ENCODE results near the gene FBXW7. TPM values are rescaled to one million over a fixed set of nuclear protein-coding genes. Genes with fewer than 3 reads are reported as not detected.

The FBXW7 gene
- total RNA-seq, 1 donor from 2014 or later = 59.4 TPM

GRCh38 chr4:152327606-152328453 lies 208.1 kb downstream of the FBXW7 start:
- intact Hi-C loops (cut with micrococcal nuclease) = no loop called here
- ATAC-seq (no peak), DNase-seq (no peak)

- no peak for ATAC-seq
- intact Hi-C loops (cut with micrococcal nuclease) = no loop called here
Measured at GRCh38 chr4:152325831-152326230, 210.1 kb downstream of the FBXW7 start.

DNA sequence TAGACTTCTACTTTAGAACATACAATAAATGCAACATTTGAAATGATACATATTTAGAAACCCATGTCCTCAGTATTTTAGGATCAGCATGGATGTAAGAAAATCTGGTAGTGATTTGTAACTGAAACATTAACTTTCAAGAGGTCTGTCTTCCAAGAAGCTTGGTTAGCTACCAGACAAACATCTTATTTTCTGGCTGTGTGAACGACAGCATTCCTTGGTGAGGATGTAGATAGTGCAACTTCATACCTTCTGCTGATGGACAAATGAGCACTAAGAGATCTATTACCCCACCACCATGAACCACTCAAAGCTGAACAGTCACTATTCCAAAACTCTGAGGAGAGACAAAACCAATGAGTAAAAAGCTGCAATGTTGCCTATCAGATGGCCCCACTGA lies 212.7 kb downstream of the FBXW7 start:
- DNase-seq (no peak), ATAC-seq (no peak)
- intact Hi-C loops (cut with micrococcal nuclease) = no loop called here

More at GRCh38 chr4:152325831-152326230, 210.1 kb downstream of the FBXW7 start:
- no peak for DNase-seq

DNA sequence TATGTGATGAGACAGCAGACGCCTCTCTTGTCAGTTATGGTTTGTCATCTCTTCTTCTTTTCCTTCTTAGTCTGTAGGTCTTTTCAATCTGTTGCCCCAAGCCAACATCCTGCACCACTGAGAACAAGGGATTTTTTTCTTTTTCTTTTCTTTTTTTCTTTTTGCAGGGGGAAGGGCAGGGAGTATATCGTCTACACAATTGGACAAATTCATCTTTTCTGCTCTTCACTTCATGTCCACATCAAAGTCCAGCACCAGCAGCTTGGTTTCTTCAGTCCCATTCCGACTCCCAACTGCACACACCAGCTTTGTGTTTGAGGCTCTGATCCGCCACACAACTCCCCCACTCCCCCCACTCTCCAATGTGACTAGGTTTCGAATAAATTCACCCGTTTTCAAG lies 213.2 kb downstream of the FBXW7 start:
- ATAC-seq (no peak), DNase-seq (no peak)
- intact Hi-C loops (cut with micrococcal nuclease) = no loop called here

DNA sequence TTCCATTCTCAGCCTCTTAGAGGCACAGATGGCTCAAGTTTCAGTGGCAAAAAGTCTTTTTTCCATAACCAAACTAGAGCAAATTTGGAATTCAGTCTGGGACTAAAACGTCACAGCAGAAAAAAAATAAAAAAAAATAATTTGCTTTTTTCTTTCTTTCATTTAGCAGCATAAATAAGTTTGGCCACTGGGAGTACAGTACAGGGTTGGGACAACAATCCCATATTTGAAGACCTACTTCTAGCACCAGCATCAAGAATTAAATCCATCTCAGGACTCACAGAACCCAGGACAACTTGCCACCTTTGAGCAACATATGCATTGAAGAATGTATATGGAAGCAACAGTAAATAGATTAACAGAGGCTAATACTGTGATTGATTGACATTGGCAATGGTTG lies 214.0 kb downstream of the FBXW7 start:
- DNase-seq = no peak
- ATAC-seq = no peak
- intact Hi-C loops (cut with micrococcal nuclease) = no loop called here

DNA sequence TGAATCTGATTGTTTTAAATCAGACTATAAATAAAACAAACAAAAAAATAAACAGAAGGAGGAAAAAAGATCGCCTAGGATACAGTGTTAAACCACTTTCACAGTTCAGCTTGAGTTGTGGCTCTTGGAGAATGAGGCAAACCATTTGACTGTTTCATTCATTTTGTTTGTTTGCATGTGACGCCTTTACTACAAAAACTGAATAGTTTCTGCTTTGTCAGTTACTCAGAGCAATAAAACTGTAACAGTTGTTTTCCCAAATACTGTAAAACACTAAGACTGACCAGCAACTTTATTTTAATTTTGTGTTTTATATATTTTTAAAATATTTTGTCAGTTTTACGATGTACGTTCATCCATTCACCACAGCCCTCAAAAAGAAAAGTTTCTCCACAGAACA lies 214.5 kb downstream of the FBXW7 start:
- DNase-seq (no peak), ATAC-seq (no peak)
- intact Hi-C loops (cut with micrococcal nuclease) = no loop called here

DNA sequence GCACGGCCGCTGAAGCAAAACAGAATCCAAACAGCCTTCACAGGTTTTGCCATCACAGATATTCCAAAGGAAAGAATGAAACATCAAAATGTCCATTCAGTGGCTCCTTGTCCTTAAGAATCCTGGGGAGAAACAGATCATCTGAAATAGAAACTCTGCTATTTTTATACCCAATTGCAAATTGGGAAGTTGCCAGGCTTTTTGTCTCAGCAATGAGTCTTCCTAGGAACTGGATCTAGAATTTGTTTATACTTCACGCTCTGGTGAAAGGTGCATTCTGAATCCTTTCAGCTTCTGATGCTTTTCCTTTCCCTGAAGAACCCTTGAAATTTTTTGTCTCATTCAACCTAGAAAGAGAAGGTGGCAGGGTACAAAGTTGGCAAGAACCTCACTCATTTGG lies 218.9 kb downstream of the FBXW7 start:
- ATAC-seq = peak; percentile 29
- DNase-seq = no peak
- intact Hi-C loops (cut with micrococcal nuclease) = no loop called here

DNA sequence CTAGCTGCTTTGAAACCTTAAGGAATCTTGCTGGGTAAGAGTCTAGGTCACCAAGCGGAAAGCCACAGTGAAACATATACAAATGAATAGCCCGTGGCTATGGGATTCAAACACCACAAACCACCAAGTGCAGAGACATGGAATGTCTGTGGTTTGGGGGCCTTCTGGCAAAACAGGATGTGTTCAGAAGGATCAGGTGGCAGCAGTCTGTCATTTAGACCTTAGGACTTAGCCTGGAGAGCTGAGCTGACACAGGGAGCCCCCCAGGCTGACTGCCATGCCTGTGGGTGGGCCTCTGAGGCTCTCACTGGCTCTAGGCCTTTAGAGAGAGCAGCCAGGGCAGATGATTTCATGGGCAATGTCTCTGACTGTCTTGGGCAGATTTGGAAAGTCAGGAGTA lies 225.6 kb downstream of the FBXW7 start:
- no peak for DNase-seq
- no peak for ATAC-seq
- intact Hi-C loops (cut with micrococcal nuclease) = no loop called here

DNA sequence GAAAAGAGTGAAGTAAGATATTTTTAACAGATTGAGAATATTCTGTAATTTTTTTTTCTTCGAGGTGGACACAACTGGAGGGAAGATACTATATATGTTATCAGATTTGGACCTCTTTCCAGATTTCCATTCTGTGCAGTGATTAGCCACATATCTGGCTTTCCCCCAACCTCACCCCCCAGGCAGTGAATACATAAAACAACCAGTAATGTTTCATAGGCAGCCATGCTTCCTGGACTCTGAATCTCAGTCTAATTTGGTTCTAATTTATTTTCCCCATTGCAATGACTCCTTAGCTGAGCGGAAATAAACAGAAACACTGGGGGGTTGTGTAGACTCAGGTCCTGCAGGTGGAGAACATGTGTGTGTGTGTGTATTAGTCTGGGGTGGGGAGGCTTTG lies 226.5 kb downstream of the FBXW7 start:
- intact Hi-C loops (cut with micrococcal nuclease) = no loop called here
- ATAC-seq = no peak
- no peak for DNase-seq

DNA sequence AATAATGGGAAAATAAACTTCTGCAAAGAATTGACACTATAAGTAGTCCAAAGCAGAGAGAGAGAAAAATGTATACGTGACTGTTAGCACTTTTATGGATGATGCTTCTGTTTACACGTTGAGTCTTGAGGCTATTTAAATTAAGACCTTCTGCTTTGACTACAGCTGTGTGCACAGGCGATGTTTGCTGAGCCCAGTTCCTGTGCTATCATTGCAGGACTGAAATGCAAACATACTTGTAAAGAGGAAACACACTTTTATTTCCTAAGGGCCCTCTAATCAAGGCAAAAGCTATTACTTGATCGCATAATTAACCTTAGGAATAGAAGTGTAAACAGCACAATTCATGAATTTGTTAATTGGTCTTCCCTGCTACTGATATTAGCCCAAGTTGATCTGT lies 226.9 kb downstream of the FBXW7 start:
- ATAC-seq (no peak), DNase-seq (no peak)
- intact Hi-C loops (cut with micrococcal nuclease) = no loop called here

DNA sequence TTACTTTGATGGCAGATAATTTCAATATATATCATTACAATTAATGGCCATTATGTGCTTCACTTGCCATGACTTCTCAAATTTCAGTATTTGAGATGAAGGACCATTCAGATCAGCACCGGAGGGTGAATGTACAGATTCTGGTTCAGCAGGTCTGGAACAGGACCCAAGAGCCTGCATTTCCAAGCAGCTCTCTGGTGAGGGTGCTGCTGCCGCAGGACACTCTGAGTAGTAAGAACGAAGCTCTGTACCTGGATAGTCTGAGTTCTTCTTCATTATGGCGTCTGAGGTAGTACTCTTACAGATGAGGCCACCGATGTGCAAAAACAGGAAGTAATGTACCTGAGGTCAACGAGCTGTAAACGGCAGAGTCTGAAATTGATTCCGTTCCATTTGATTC lies 228.2 kb downstream of the FBXW7 start:
- ATAC-seq (no peak), DNase-seq (no peak)
- intact Hi-C loops (cut with micrococcal nuclease) = no loop called here

GRCh38 chr4:152306541-152306940 lies 229.4 kb downstream of the FBXW7 start:
- intact Hi-C loops (cut with micrococcal nuclease) = no loop called here
- DNase-seq (no peak), ATAC-seq (no peak)

GRCh38 chr4:152304220-152304619 lies 231.7 kb downstream of the FBXW7 start:
- no peak for ATAC-seq
- no peak for DNase-seq
- intact Hi-C loops (cut with micrococcal nuclease) = no loop called here

DNA sequence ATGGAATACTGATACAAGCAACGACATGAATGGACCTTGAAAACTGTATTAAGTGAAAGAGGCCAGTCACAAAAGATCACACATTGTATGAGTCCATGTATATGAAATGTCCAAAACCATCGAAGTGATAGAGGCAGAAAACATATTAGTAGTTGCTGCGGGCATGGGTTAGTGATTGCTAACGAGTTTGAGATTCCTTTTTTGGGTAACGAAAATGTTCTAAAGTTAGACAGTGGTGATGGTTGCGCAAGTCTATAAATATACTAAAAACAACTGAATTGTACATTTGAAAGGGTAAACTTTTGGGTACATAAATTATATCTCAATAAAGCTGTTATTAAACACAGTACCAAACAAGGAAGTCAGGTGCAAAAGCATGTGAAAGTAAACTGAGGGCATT lies 234.5 kb downstream of the FBXW7 start:
- ATAC-seq (no peak), DNase-seq (no peak)
- intact Hi-C loops (cut with micrococcal nuclease) = no loop called here

DNA sequence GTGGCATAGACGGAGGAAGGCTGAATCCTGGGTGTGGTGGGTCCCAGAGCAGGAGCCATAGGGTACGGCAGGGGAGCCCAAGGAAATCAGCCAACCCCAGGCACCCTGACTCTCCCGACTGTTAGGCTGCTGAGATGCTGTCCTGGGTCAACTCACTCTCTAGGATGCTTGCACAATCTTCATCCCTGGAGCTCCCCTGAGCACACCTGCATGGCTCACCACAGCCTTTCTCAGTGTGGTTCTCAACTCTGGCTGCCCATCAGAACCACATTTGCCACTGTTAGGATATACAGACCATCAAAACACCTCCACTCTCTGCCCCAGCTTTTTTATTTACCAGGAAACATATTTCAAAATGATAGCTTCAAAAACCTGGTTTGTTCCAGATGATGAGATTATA lies 236.3 kb downstream of the FBXW7 start:
- intact Hi-C loops (cut with micrococcal nuclease) = no loop called here
- DNase-seq = no peak
- ATAC-seq = no peak

- DNase-seq (no peak), ATAC-seq (no peak)
- intact Hi-C loops (cut with micrococcal nuclease) = no loop called here
Measured at GRCh38 chr4:152296386-152296785, 239.5 kb downstream of the FBXW7 start.

DNA sequence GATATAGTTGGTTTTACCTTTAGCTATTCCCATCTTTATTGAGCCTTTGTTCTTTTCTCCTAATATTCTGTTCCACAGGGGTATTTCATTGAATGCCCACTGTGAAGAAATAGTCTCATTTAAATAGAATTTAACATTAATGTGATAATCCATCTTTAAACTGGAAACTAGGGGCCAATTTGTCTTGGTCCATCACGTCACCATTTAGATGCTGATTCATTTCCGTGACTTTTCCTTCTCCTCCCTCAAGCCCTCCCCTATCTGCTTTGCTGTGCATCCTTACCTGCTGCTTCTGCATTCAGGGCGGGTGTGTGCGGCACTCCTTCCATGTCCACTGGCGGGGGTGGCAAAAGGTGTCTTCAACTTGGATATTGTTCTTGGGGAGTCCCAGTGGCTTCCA lies 241.1 kb downstream of the FBXW7 start:
- DNase-seq (no peak), ATAC-seq (no peak)
- intact Hi-C loops (cut with micrococcal nuclease) = no loop called here

- ATAC-seq = no peak
- no peak for DNase-seq
- intact Hi-C loops (cut with micrococcal nuclease) = no loop called here
Measured at GRCh38 chr4:152294331-152294730, 241.6 kb downstream of the FBXW7 start.

DNA sequence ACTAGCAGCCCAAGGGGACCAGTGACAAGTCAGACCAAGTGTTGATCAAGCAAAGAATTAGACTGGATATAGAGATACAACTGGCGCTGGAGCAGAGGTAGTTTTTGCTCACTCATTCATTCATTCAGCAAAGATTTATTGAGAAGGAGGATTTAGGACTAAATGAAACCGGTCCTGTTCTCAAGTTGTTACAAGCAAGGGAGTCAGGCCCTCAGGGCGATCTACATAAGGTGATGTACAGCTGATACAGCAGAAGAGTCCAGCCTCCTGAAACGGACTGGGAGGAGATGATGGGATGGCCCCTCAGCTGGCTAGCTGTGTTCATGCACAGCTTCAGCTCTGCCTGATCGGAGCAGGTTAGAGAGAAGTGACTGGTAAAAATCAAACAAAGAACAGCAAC lies 242.4 kb downstream of the FBXW7 start:
- DNase-seq (no peak), ATAC-seq (no peak)
- intact Hi-C loops (cut with micrococcal nuclease) = no loop called here

DNA sequence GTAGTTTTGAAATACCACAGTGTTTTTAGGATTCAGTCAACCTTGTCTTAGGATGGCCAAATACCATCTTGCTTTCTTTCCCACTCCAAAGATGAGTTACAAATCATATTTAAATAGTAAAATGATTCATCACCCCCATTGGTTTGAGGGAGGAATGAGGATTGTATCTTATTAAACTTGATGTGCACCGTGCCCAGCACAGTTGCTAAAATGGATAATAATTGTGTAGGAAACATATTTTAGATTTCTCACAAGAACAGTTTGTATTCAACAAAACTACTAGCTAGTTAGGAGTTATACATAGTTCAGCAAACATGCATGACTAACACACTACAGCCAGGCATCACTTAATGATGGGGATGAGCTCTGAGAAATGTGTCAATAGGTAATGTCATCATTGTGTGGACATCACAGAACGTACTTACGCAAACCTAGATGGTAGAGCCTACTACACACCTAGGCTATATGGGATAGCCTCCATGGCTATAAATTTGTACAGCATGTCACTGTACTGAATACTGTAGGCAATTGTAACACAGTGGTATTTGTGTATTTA lies 245.4 kb downstream of the FBXW7 start:
- DNase-seq (no peak), ATAC-seq (no peak)
- intact Hi-C loops (cut with micrococcal nuclease) = no loop called here

DNA sequence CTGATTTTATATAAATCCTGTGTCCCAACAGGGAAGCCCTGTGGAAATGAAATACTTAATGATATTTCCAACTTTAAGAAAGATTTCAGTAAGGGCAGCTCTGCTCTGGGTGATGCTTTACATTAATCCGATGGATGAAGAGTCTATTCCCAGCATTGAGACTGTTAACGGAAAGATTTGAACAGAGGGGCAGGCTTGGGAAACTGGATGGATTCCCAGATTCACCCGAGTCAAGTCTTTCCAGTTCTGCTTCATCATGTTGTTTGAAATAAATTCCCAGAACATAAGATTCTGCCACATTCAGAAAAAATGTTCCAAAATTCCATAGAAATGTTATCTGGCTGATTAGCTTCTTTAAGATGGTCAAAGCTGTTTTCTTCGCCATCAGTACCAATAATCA lies 246.0 kb downstream of the FBXW7 start:
- ATAC-seq (no peak), DNase-seq (no peak)
- intact Hi-C loops (cut with micrococcal nuclease) = no loop called here
